WI38 (cell line): ENCODE data around the gene BMPR2.

Experiments
- H3K4me3 ChIP-seq: 2 replicates; pipeline ENCODE4 v1.5.1; 2011; ENCODE audit warnings: low read depth, mild to moderate bottlenecking, control low read depth, low read length
- TF ChIP-seq, protein P1 (sequence below): IDR thresholded peaks from 2 replicates; pipeline ENCODE4 v1.5.1; 2012; ENCODE audit warnings: low read depth, mild to moderate bottlenecking, control low read depth, low read length

Gene BMPR2

GRCh38 chr2:202387608-202388342 lies 11.6 kb downstream of the BMPR2 start:
- H3K4me3 ChIP-seq: no peak overlapping the region
- TF ChIP-seq, protein P1, sequence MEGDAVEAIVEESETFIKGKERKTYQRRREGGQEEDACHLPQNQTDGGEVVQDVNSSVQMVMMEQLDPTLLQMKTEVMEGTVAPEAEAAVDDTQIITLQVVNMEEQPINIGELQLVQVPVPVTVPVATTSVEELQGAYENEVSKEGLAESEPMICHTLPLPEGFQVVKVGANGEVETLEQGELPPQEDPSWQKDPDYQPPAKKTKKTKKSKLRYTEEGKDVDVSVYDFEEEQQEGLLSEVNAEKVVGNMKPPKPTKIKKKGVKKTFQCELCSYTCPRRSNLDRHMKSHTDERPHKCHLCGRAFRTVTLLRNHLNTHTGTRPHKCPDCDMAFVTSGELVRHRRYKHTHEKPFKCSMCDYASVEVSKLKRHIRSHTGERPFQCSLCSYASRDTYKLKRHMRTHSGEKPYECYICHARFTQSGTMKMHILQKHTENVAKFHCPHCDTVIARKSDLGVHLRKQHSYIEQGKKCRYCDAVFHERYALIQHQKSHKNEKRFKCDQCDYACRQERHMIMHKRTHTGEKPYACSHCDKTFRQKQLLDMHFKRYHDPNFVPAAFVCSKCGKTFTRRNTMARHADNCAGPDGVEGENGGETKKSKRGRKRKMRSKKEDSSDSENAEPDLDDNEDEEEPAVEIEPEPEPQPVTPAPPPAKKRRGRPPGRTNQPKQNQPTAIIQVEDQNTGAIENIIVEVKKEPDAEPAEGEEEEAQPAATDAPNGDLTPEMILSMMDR: no peak

GRCh38 chr2:202400941-202401340 lies 24.8 kb downstream of the BMPR2 start:
- H3K4me3 ChIP-seq: no peak overlapping the region
- TF ChIP-seq, protein P1: no peak

GRCh38 chr2:202405798-202406197 lies 29.7 kb downstream of the BMPR2 start:
- H3K4me3 ChIP-seq: no peak overlapping the region
- TF ChIP-seq, protein P1: no peak

GRCh38 chr2:202406445-202406978 lies 30.4 kb downstream of the BMPR2 start:
- TF ChIP-seq, protein P1: no peak

DNA sequence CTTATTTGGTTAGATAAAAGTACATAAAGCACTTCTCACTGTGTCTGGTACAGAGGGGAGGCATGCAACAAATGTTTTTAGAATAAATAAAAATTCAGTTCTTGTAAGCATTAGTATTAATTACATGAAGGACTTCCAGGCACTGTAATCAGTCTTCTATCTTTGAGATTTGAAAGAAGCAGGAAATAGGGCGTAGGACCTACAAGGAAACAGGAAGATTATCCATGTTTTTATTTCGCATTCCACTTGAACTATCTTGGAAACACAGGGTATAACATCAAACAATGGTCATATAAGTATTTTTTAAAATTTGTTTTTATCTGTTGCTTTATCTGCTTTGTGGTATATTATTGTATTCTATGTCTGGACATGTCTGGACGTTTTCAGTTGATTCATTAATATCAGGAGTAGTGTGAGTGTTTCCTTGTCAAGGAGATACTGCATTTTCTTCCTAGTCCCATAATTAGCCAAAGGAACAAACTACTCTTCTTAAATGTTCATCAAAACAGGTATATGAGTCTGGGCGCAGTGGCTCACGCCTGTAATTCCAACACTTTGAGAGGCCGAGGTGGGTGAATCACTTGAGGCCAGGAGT lies 32.5 kb downstream of the BMPR2 start:
- no peak overlapping the region for H3K4me3 ChIP-seq
- TF ChIP-seq, protein P1: no peak

More at GRCh38 chr2:202406445-202406978, 30.4 kb downstream of the BMPR2 start:
- H3K4me3 ChIP-seq: no peak overlapping the region

- H3K4me3 ChIP-seq: no peak overlapping the region
- TF ChIP-seq, protein P1: no peak
These were observed 34.0 kb downstream of the BMPR2 start for GRCh38 chr2:202410092-202410491.

GRCh38 chr2:202411097-202411496 lies 35.0 kb downstream of the BMPR2 start:
- TF ChIP-seq, protein P1: no peak
- no peak overlapping the region for H3K4me3 ChIP-seq
